Tibial nerve (tissue), 3 donors: ENCODE data around the gene ALDH4A1.

Source experiments
- CTCF ChIP-seq, 5 experiments: fragments of 200-600 bp in 3 of 5; fragments of 450-650 bp in 2 of 5; sonication (generic) in 3 of 5; IDR thresholded peaks; one replicate each; pipeline ENCODE4 v1.5.1; 2016 to 2019; ENCODE audit warnings: antibody characterized with exemption in 5 of 5, mild to moderate bottlenecking in 3 of 5, moderate library complexity in 2 of 5
- POLR2A ChIP-seq, 2 donors: fragments of 450-650 bp; IDR thresholded peaks; one replicate each; pipeline ENCODE4 v1.6.1; 2017; ENCODE audit warnings: antibody characterized with exemption in 2 of 2, mild to moderate bottlenecking in 2 of 2, moderate library complexity in 2 of 2

GRCh38 chr1:18907917-18908845 is 5.8 kb upstream of the ALDH4A1 start:
- TF ChIP-seq CTCF (IDR thresholded peaks at IDR 0.05): no peak
- TF ChIP-seq POLR2A (IDR thresholded peaks at IDR 0.05): no peak
